Measurements from ENCODE around the gene HS3ST3A1.
A peak's percentile ranks its signal among the peaks of the same experiment; 100 is the strongest.

Gene HS3ST3A1

DNA sequence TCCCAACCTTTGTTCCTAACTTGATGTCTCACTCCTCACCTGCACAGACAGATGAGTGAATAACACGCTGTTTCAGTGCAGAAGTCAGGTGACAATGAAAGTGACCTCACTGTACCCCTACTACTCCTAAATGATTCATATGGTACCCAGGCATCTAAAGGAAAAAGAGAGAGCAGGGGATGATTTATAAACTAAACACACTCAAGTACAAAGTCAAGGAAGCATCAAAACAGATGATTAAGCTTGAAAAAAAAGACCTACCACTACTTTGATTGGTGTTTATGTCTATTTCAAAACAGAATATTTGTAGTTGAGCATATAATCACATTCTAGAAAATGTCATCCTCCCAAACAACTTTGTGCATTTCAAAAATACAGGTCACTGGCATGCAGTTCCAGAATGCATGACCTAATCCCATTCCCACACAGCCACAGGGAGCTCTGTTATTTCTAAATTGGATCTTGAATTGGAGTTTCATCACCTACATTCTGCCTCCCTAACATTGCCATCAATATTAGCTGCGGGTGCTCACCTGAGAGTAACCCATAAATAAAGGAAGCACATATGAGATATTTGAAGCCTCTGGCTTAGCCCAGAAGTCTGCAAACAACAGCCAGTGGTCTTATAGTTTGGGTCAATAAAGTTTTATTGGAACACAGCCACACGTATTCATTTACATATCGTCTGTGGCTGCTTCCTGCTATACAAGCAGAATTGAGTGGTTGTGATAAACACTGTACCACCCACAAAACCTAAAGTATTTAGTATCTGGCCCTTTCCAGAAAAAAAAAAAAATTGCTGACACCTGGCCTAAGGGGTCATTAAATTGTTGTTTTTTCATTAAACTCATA lies 14.0 kb downstream of the HS3ST3A1 start:
- no peaks in the 10 kb centered on the region for H3K4me1 ChIP-seq (ENCODE audit: control insufficient read depth, insufficient read depth, low read depth, low read length)
- no peak overlapping the region for H3K23ac ChIP-seq (ENCODE audit: low read length in 2 of 2)
- no peak overlapping the region for H2BK5ac ChIP-seq (ENCODE audit: low read depth, low read length, poor library complexity, severe bottlenecking)
- no peak overlapping the region for H2BK12ac ChIP-seq (ENCODE audit: low read length in 2 of 2)
- H4K8ac ChIP-seq (ENCODE audit: low read length), result no peak overlapping the region
- H3K4ac ChIP-seq (ENCODE audit: low read depth in 1 of 2, low read length in 2 of 2), result no peak overlapping the region
- no peak overlapping the region for H2AFZ ChIP-seq (ENCODE audit: low read depth, low read length)
- H2AK5ac ChIP-seq (ENCODE audit: low read length, severe bottlenecking), result peak overlapping the region; percentile 45
- DNase-seq, result no peak
- 76% methylated on average over 4 of the region's 4 CpGs for WGBS
- no peaks in the 10 kb centered on the region for H3K36me3 ChIP-seq (ENCODE audit: control insufficient read depth in 1 of 2, insufficient read depth in 2 of 2, low read depth in 1 of 2, low read length in 2 of 2)
- H3K27me3 ChIP-seq (ENCODE audit: control insufficient read depth in 1 of 2, insufficient read depth in 1 of 2, low read length in 2 of 2), result no peaks in the 10 kb centered on the region
- no peak overlapping the region for H3K4me3 ChIP-seq (ENCODE audit: insufficient read depth in 1 of 2, low read depth in 1 of 2, low read length in 2 of 2)
- no peak overlapping the region for H3K4me2 ChIP-seq (ENCODE audit: low read length, poor library complexity, severe bottlenecking)
- H3K27ac ChIP-seq (ENCODE audit: low read length, poor library complexity, severe bottlenecking), result peak overlapping the region; percentile 45
- H4K91ac ChIP-seq (ENCODE audit: low read length), result no peak overlapping the region
- no peaks in the 10 kb centered on the region for H3K9me3 ChIP-seq (ENCODE audit: control insufficient read depth, low read length)
- H2BK120ac ChIP-seq (ENCODE audit: low read depth, low read length), result no peak overlapping the region
- no peak overlapping the region for H2BK15ac ChIP-seq (ENCODE audit: low read depth, poor library complexity, severe bottlenecking)
- H3K14ac ChIP-seq (ENCODE audit: low read length in 2 of 2), result no peak overlapping the region
- H3K79me1 ChIP-seq (replicated peaks; ENCODE audit: low read length, poor library complexity, severe bottlenecking), result no peaks in the 10 kb centered on the region
- no peak overlapping the region for H3K9ac ChIP-seq (ENCODE audit: low read length)
- H3K18ac ChIP-seq (ENCODE audit: low read depth in 1 of 2, low read length in 2 of 2), result no peak overlapping the region

DNA sequence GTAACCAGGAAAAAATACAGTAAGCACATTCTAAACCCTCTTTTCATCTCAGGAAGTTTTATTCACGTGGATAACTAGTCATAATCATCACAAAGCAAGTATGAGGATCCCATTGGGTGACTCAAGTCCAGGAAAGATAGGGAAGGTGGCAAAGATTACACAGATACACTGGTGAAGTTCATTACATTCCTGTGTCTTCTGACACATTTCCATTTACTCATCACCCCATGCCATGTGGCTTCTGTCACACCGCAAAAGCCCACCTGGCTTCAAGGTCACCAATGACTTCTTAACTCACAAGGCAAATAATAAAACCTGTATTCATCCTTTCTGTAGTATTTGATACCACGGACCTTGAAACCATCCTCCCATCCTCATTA lies 17.0 kb downstream of the HS3ST3A1 start:
- Histone ChIP-seq H3K23ac (ENCODE audit: low read length in 2 of 2) (no peak overlapping the region), H2BK5ac (ENCODE audit: low read depth, low read length, poor library complexity, severe bottlenecking) (no peak overlapping the region), H3K4me1 (ENCODE audit: control insufficient read depth, insufficient read depth, low read depth, low read length) (no peaks in the 10 kb centered on the region), H3K4me2 (ENCODE audit: low read length, poor library complexity, severe bottlenecking) (no peak overlapping the region), H3K14ac (ENCODE audit: low read length in 2 of 2) (no peak overlapping the region), H2BK120ac (ENCODE audit: low read depth, low read length) (no peak overlapping the region), H2BK15ac (ENCODE audit: low read depth, poor library complexity, severe bottlenecking) (no peak overlapping the region), H3K27me3 (ENCODE audit: control insufficient read depth in 1 of 2, insufficient read depth in 1 of 2, low read length in 2 of 2) (no peaks in the 10 kb centered on the region), H2BK12ac (ENCODE audit: low read length in 2 of 2) (no peak overlapping the region), H2AFZ (ENCODE audit: low read depth, low read length) (no peak overlapping the region), H3K4ac (ENCODE audit: low read depth in 1 of 2, low read length in 2 of 2) (no peak overlapping the region), H2AK5ac (ENCODE audit: low read length, severe bottlenecking) (no peak overlapping the region), H4K91ac (ENCODE audit: low read length) (no peak overlapping the region), H3K4me3 (ENCODE audit: insufficient read depth in 1 of 2, low read depth in 1 of 2, low read length in 2 of 2) (no peak overlapping the region), H3K9me3 (ENCODE audit: control insufficient read depth, low read length) (no peaks in the 10 kb centered on the region), H3K9ac (ENCODE audit: low read length) (no peak overlapping the region), H3K79me1 (replicated peaks; ENCODE audit: low read length, poor library complexity, severe bottlenecking) (no peaks in the 10 kb centered on the region), H3K18ac (ENCODE audit: low read depth in 1 of 2, low read length in 2 of 2) (peak overlapping the region in 1 of 2 experiments; percentile 62), H4K8ac (ENCODE audit: low read length) (no peak overlapping the region), H3K27ac (ENCODE audit: low read length, poor library complexity, severe bottlenecking) (no peak overlapping the region), H3K36me3 (ENCODE audit: control insufficient read depth in 1 of 2, insufficient read depth in 2 of 2, low read depth in 1 of 2, low read length in 2 of 2) (no peaks in the 10 kb centered on the region)
- 47% methylated on average over 2 of the region's 3 CpGs for WGBS
- DNase-seq, result no peak

DNA sequence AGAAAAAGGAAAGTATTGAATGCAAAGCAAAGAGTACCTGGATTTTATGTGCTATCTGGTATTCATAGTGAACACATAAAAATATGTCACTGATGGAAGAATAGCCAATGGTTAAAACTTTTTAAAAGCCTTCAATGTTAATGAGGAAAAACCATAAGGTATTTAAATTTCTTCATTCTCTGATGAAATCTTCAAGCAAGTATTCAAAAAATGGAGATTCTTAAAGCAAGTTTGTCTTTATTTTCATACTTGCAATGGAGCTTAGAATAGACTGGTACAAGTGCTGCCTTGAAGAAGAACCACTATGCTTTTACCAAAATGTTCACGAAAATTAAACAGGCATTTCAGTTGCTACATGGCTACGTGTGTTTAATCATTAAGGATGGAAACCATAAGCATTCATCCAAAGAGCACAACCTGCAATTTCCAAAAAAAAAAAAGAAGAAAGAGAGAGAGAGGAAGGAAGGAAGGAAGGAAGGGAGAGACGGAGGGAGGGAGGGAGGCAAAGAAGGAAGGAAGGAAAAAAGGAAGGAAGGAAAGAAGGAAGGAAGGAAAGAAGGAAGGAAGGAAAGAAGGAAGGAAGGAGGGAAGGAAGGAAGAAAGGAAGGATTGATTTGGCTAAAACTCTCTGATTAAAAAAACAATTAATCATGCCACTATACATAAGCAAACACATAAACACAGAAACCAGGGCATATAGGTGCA lies 17.6 kb downstream of the HS3ST3A1 start:
- no peak overlapping the region for H3K14ac ChIP-seq (ENCODE audit: low read length in 2 of 2)
- 97% methylated on average over 2 of the region's 3 CpGs for WGBS

DNA sequence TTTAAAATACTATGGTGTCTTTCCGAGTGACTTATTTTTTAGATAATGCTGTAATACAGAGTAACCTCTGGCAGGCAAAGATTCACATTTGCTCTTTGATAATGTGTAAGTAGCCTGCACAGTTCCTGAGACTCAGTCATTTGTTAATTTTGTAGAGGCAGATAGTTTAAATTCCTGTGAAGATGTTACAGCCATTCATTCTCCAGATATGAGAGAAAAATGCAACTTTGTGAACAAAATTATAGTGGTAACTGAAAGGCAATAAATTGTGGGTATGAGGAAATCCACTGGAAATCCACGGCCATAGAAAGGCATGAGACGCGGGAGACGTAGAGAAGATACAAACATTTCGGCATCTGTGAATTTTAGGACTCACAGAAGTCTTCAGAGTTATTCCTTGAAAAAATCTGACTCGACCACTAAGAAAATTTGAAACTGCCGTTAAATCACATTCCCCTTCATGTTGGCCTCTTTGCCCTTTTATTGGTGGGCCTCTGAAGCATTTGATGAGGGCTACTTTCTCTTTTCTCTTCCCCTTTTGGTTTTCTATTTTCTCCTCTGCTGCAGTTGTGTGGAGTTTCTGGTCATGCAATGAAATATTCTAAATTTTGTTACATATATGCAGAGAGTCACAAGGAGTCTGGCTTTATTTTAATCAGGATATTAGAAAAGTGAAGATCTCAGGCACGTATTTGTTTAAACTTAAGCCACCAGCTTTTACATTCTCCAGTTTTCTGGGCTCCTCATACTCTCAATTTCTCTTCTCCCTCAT lies 18.8 kb downstream of the HS3ST3A1 start:
- Histone ChIP-seq H2BK5ac (ENCODE audit: low read depth, low read length, poor library complexity, severe bottlenecking) (no peak overlapping the region), H3K27me3 (ENCODE audit: control insufficient read depth in 1 of 2, insufficient read depth in 1 of 2, low read length in 2 of 2) (no peaks in the 10 kb centered on the region), H2BK12ac (ENCODE audit: low read length in 2 of 2) (no peak overlapping the region), H3K9ac (ENCODE audit: low read length) (no peak overlapping the region), H3K9me3 (ENCODE audit: control insufficient read depth, low read length) (no peaks in the 10 kb centered on the region), H2AFZ (ENCODE audit: low read depth, low read length) (no peak overlapping the region), H2AK5ac (ENCODE audit: low read length, severe bottlenecking) (no peak overlapping the region), H3K4me2 (ENCODE audit: low read length, poor library complexity, severe bottlenecking) (no peak overlapping the region), H2BK120ac (ENCODE audit: low read depth, low read length) (no peak overlapping the region), H4K91ac (ENCODE audit: low read length) (no peak overlapping the region), H3K23ac (ENCODE audit: low read length in 2 of 2) (no peak overlapping the region), H3K4me3 (ENCODE audit: insufficient read depth in 1 of 2, low read depth in 1 of 2, low read length in 2 of 2) (no peak overlapping the region), H3K36me3 (ENCODE audit: control insufficient read depth in 1 of 2, insufficient read depth in 2 of 2, low read depth in 1 of 2, low read length in 2 of 2) (no peaks in the 10 kb centered on the region), H3K27ac (ENCODE audit: low read length, poor library complexity, severe bottlenecking) (no peak overlapping the region), H3K14ac (ENCODE audit: low read length in 2 of 2) (no peak overlapping the region), H3K18ac (ENCODE audit: low read depth in 1 of 2, low read length in 2 of 2) (no peak overlapping the region), H3K4me1 (ENCODE audit: control insufficient read depth, insufficient read depth, low read depth, low read length) (no peaks in the 10 kb centered on the region), H4K8ac (ENCODE audit: low read length) (no peak overlapping the region), H3K4ac (ENCODE audit: low read depth in 1 of 2, low read length in 2 of 2) (no peak overlapping the region), H3K79me1 (replicated peaks; ENCODE audit: low read length, poor library complexity, severe bottlenecking) (no peaks in the 10 kb centered on the region), H2BK15ac (ENCODE audit: low read depth, poor library complexity, severe bottlenecking) (no peak overlapping the region)
- 51% methylated on average over 7 of the region's 9 CpGs for WGBS
- no peak for DNase-seq

More for the DNA sequence above, 17.6 kb downstream of the HS3ST3A1 start:
- Histone ChIP-seq H3K9ac (ENCODE audit: low read length) (no peak overlapping the region), H3K27me3 (ENCODE audit: control insufficient read depth in 1 of 2, insufficient read depth in 1 of 2, low read length in 2 of 2) (no peaks in the 10 kb centered on the region), H2BK5ac (ENCODE audit: low read depth, low read length, poor library complexity, severe bottlenecking) (no peak overlapping the region), H2AK5ac (ENCODE audit: low read length, severe bottlenecking) (no peak overlapping the region), H3K79me1 (replicated peaks; ENCODE audit: low read length, poor library complexity, severe bottlenecking) (no peaks in the 10 kb centered on the region), H4K91ac (ENCODE audit: low read length) (no peak overlapping the region), H3K18ac (ENCODE audit: low read depth in 1 of 2, low read length in 2 of 2) (no peak overlapping the region), H3K36me3 (ENCODE audit: control insufficient read depth in 1 of 2, insufficient read depth in 2 of 2, low read depth in 1 of 2, low read length in 2 of 2) (no peaks in the 10 kb centered on the region), H3K4me1 (ENCODE audit: control insufficient read depth, insufficient read depth, low read depth, low read length) (no peaks in the 10 kb centered on the region), H2BK15ac (ENCODE audit: low read depth, poor library complexity, severe bottlenecking) (no peak overlapping the region), H3K4me2 (ENCODE audit: low read length, poor library complexity, severe bottlenecking) (no peak overlapping the region), H3K4me3 (ENCODE audit: insufficient read depth in 1 of 2, low read depth in 1 of 2, low read length in 2 of 2) (no peak overlapping the region), H2AFZ (ENCODE audit: low read depth, low read length) (no peak overlapping the region), H3K27ac (ENCODE audit: low read length, poor library complexity, severe bottlenecking) (no peak overlapping the region), H2BK120ac (ENCODE audit: low read depth, low read length) (no peak overlapping the region), H3K4ac (ENCODE audit: low read depth in 1 of 2, low read length in 2 of 2) (no peak overlapping the region), H2BK12ac (ENCODE audit: low read length in 2 of 2) (no peak overlapping the region), H3K23ac (ENCODE audit: low read length in 2 of 2) (no peak overlapping the region), H3K9me3 (ENCODE audit: control insufficient read depth, low read length) (no peaks in the 10 kb centered on the region), H4K8ac (ENCODE audit: low read length) (no peak overlapping the region)
- no peak for DNase-seq
